RCC 7860 (cell line): Measurements from ENCODE around the gene GSTM3.
"Not testable (repeated sequence)": the region's sequence is repeated elsewhere in the genome, so short reads cannot be mapped to it uniquely, and the experiment has no call there.

Source experiments
- DNase-seq: peaks from one replicate; pipeline ENCODE4 v3.0.0-alpha.2; 2015; ENCODE audit warnings: low spot score
- FAIRE-seq: peaks from 2 replicates; lab custom pipeline; 2012; peaks lifted over from hg19 to GRCh38; lab: Jason Lieb, UNC

GSTM3 gene

GRCh38 chr1:109776206-109776835 is 35.5 kb upstream of the GSTM3 start:
- no peak for DNase-seq
- FAIRE-seq = no peak

- FAIRE-seq = no peak
- peak; percentile 45 for DNase-seq
These were observed 34.6 kb upstream of the GSTM3 start for GRCh38 chr1:109775398-109775797.

- no peak for DNase-seq
- no peak for FAIRE-seq
These were observed 33.2 kb upstream of the GSTM3 start for GRCh38 chr1:109773900-109774485.

GRCh38 chr1:109773203-109773899 is 32.5 kb upstream of the GSTM3 start:
- DNase-seq (peak; percentile 75), FAIRE-seq (no peak)

GRCh38 chr1:109772658-109773202 is 31.9 kb upstream of the GSTM3 start:
- no peak for DNase-seq
- no peak for FAIRE-seq

- no peak for FAIRE-seq
- no peak for DNase-seq
These were observed 31.1 kb upstream of the GSTM3 start for GRCh38 chr1:109771712-109772657.

- FAIRE-seq = no peak
- no peak for DNase-seq
These were observed 29.7 kb upstream of the GSTM3 start for GRCh38 chr1:109770331-109771095.

GRCh38 chr1:109769330-109770078 is 28.7 kb upstream of the GSTM3 start:
- DNase-seq (peak; percentile 75), FAIRE-seq (peak; percentile 69)

- DNase-seq (no peak), FAIRE-seq (no peak)
These were observed 28.0 kb upstream of the GSTM3 start for GRCh38 chr1:109768820-109769219.

GRCh38 chr1:109768335-109768650 is 27.5 kb upstream of the GSTM3 start:
- FAIRE-seq (no peak), DNase-seq (no peak)

- no peak for DNase-seq
- no peak for FAIRE-seq
These were observed 26.9 kb upstream of the GSTM3 start for GRCh38 chr1:109767637-109768334.

- FAIRE-seq, DNase-seq: not testable (repeated sequence)
These were observed 26.3 kb upstream of the GSTM3 start for GRCh38 chr1:109766991-109767636.

GRCh38 chr1:109765896-109766615 is 25.2 kb upstream of the GSTM3 start:
- no peak for FAIRE-seq

GRCh38 chr1:109765483-109765815 is 24.6 kb upstream of the GSTM3 start:
- DNase-seq (no peak), FAIRE-seq (no peak)

More at GRCh38 chr1:109765896-109766615, 25.2 kb upstream of the GSTM3 start:
- DNase-seq = no peak

GRCh38 chr1:109764561-109765482 is 24.0 kb upstream of the GSTM3 start:
- FAIRE-seq = no peak
- DNase-seq = no peak

- DNase-seq = no peak
- FAIRE-seq = no peak
These were observed 23.0 kb upstream of the GSTM3 start, which contains the start of gene EPS8L3 for GRCh38 chr1:109763646-109764415. Gene EPS8L3 (minus strand): TSS chr1:109763923. CDS start chr1:109761749, 2,174 bp downstream.
